Lower leg skin (tissue), 4 donors: ENCODE results near the gene RNF5. TPM values are rescaled to one million over a fixed set of nuclear protein-coding genes. Genes with fewer than 3 reads are reported as not detected.
A peak's percentile ranks its signal among the peaks of the same experiment; 100 is the strongest.

Source experiments
- DNase-seq, 2 donors: peaks; one replicate each; pipeline ENCODE4 v3.0.0-alpha.2; 2019; ENCODE audit warnings: low spot score in 2 of 2
- H3K4me3 ChIP-seq: fragments of 200-600 bp; sonication (generic); 2 replicates; pipeline ENCODE4 v1.5.1; 2017; ENCODE audit warnings: mild to moderate bottlenecking, low read depth; ENCODE audit not compliant: poor library complexity, severe bottlenecking
- CTCF ChIP-seq, 3 donors: fragments of 450-650 bp; IDR thresholded peaks; one replicate each; pipeline ENCODE4 v1.5.1; 2016; ENCODE audit warnings: antibody characterized with exemption in 3 of 3, mild to moderate bottlenecking in 3 of 3, moderate library complexity in 2 of 3
- POLR2A ChIP-seq, 2 donors: fragments of 450-650 bp; IDR thresholded peaks; one replicate each; pipeline ENCODE4 v1.6.1; 2016 to 2017; ENCODE audit warnings: antibody characterized with exemption in 2 of 2, mild to moderate bottlenecking in 1 of 2, moderate library complexity in 1 of 2
- WGBS, 2 donors: methylation state at CpG; one replicate each; pipeline ENCODE4 v1.1.5; 2018; 5-methylcytosine and 5-hydroxymethylcytosine counted together
- intact Hi-C: fragments of 100-400 bp; cut with DNase I; formaldehyde crosslinking; loops from one replicate; pipeline ENCODE4 v1.15.0; 2023; ENCODE audit warnings: low total_unique reads
- total RNA-seq, 4 donors: library from RNA; depleted of rRNA; stranded (reverse); fragments of >200 nt; gene quantifications; one replicate each; pipeline ENCODE4 v1.1.0, GENCODE V29; 2016

The RNF5 gene
- total RNA-seq, 4 donors from 2014 or later: 52.4 to 75.3 (median 56.8) TPM

- WGBS, 2 donors: 0 to 1% methylated on average over 24 to 27 of the region's 27 CpGs
- H3K4me3 ChIP-seq: peak within 1 kb of the TSS; percentile 77
- peak; percentile 96 to 99 for DNase-seq
- TF ChIP-seq POLR2A (IDR thresholded peaks at IDR 0.05) (peak in 1 of 2 donors; percentile 39), CTCF (IDR thresholded peaks at IDR 0.05) (no peak)
- intact Hi-C loops: no loop called here
Observed at GRCh38 chr6:32175711-32176475, 2.3 kb upstream of the RNF5 start, which contains the start of gene AGPAT1. AGPAT1 (minus strand) TSS chr6:32176084; CDS start chr6:32171496, 4,588 bp downstream.

- no peak overlapping the region for H3K4me3 ChIP-seq
- intact Hi-C loops: no loop called here
- TF ChIP-seq POLR2A (IDR thresholded peaks at IDR 0.05) (no peak), CTCF (IDR thresholded peaks at IDR 0.05) (no peak)
- WGBS, 2 donors: 13 to 14% methylated on average over 5 of the region's 5 CpGs
- no peak for DNase-seq
Observed at GRCh38 chr6:32176476-32177182, 1.6 kb upstream of the RNF5 start.

GRCh38 chr6:32177183-32177787 is 920 bp upstream of the RNF5 start:
- intact Hi-C loops: no loop called here
- TF ChIP-seq CTCF (IDR thresholded peaks at IDR 0.05): no peak
- TF ChIP-seq POLR2A (IDR thresholded peaks at IDR 0.05): no peak
- WGBS, 2 donors: 0 to 1% methylated on average over 20 of the region's 20 CpGs
- H3K4me3 ChIP-seq: peak overlapping the region; percentile 17
- no peak for DNase-seq

GRCh38 chr6:32178547-32179440 is 589 bp downstream of the RNF5 start:
- intact Hi-C loops: no loop called here
- WGBS, 2 donors: 3 to 4% methylated on average over 24 of the region's 24 CpGs
- DNase-seq: peak in 1 of 2 donors; percentile 94
- TF ChIP-seq CTCF (IDR thresholded peaks at IDR 0.05): no peak
- no peak for TF ChIP-seq POLR2A (IDR thresholded peaks at IDR 0.05)
- peak overlapping the region; percentile 50 for H3K4me3 ChIP-seq

GRCh38 chr6:32179766-32180405 is 1.7 kb downstream of the RNF5 start:
- 67 to 72% methylated on average over 10 of the region's 10 CpGs for WGBS, 2 donors
- no peak overlapping the region for H3K4me3 ChIP-seq
- intact Hi-C loops: no loop called here
- no peak for DNase-seq
- TF ChIP-seq POLR2A (IDR thresholded peaks at IDR 0.05) (no peak), CTCF (IDR thresholded peaks at IDR 0.05) (no peak)
